ENCODE data around the gene MCRIP1.

Gene MCRIP1

GRCh38 chr17:81860756-81861568, 27.9 kb upstream of the MCRIP1 start:
- DNase-seq = peak; percentile 100

GRCh38 chr17:81859906-81860755, 27.0 kb upstream of the MCRIP1 start, which contains the start of gene P4HB:
Gene P4HB, minus strand, starts transcription at chr17:81860535. Its CDS starts 64 bp downstream, at chr17:81860471.
- no peak for DNase-seq

- no peak for DNase-seq
Observed at GRCh38 chr17:81858967-81859905, 26.1 kb upstream of the MCRIP1 start.

GRCh38 chr17:81858170-81858966, 25.3 kb upstream of the MCRIP1 start:
- no peak for DNase-seq

GRCh38 chr17:81854974-81855774, 22.1 kb upstream of the MCRIP1 start:
- DNase-seq = no peak

GRCh38 chr17:81852237-81852636, 19.1 kb upstream of the MCRIP1 start:
- DNase-seq = no peak

- DNase-seq = no peak
Observed at GRCh38 chr17:81851423-81851822, 18.3 kb upstream of the MCRIP1 start.

- DNase-seq = no peak
Observed at GRCh38 chr17:81849457-81849856, 16.4 kb upstream of the MCRIP1 start.

- DNase-seq = no peak
Observed at GRCh38 chr17:81846743-81847689, 13.9 kb upstream of the MCRIP1 start.

- no peak for DNase-seq
Observed at GRCh38 chr17:81845881-81846742, 13.0 kb upstream of the MCRIP1 start.

- DNase-seq = no peak
Observed at GRCh38 chr17:81845361-81845760, 12.3 kb upstream of the MCRIP1 start.

- DNase-seq = no peak
Observed at GRCh38 chr17:81844887-81845286, 11.8 kb upstream of the MCRIP1 start.

- DNase-seq = no peak
Observed at GRCh38 chr17:81844327-81844851, 11.3 kb upstream of the MCRIP1 start.

GRCh38 chr17:81843713-81844326, 10.7 kb upstream of the MCRIP1 start:
- no peak for DNase-seq

GRCh38 chr17:81842725-81843504, 9.8 kb upstream of the MCRIP1 start:
- DNase-seq = no peak

- no peak for DNase-seq
Observed at GRCh38 chr17:81842378-81842724, 9.3 kb upstream of the MCRIP1 start.

- no peak for DNase-seq
Observed at GRCh38 chr17:81841866-81842265, 8.8 kb upstream of the MCRIP1 start.

Data from CD4-positive, alpha-beta T cell treated with Interleukin-12 subunit alpha and Interleukin-12 subunit beta, for 1 hour (primary cell).